Measurements from ENCODE around the gene MCM7. TPM values are rescaled to one million over a fixed set of nuclear protein-coding genes. Genes with fewer than 3 reads are reported as not detected.

MCM7 gene
- total RNA-seq, 4 donors from 2014 or later = 20.1 to 66.1 (median 46.7) TPM

DNA sequence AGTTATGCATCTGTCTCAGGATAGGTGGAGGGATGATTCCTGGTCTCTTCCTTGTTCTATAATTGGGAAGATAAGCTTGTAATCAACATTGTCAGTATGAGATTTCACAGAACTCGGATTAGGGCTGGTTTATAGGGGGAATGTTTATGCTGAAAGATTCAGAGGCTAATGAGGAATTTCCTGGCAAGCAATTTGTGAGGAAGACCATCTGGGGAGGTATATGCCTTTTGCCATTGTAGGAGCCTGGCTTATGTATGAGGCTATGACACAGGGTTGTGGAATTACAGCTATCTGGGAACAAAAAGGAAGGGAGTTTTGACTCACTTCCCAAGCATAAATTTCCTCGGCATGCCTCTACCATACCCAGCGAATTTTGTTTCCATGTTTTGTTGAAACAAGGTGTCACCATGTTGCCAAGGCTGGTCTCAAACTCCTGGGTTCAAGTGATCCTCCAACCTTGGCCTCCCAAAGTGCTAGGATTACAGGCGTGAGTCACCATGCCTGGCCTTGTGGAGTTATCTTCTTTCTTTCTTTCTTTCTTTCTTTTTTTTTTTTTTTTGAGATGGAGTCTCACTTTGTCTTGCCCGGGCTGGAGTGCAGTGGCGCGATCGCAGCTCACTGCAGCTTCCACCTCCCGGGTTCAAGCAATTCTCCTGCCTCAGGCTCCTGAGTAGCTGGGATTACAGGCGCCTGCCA is 14.0 kb downstream of the MCM7 start:
- TF ChIP-seq, protein P1, sequence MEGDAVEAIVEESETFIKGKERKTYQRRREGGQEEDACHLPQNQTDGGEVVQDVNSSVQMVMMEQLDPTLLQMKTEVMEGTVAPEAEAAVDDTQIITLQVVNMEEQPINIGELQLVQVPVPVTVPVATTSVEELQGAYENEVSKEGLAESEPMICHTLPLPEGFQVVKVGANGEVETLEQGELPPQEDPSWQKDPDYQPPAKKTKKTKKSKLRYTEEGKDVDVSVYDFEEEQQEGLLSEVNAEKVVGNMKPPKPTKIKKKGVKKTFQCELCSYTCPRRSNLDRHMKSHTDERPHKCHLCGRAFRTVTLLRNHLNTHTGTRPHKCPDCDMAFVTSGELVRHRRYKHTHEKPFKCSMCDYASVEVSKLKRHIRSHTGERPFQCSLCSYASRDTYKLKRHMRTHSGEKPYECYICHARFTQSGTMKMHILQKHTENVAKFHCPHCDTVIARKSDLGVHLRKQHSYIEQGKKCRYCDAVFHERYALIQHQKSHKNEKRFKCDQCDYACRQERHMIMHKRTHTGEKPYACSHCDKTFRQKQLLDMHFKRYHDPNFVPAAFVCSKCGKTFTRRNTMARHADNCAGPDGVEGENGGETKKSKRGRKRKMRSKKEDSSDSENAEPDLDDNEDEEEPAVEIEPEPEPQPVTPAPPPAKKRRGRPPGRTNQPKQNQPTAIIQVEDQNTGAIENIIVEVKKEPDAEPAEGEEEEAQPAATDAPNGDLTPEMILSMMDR (IDR thresholded peaks at IDR 0.05; ENCODE audit: low read depth) = no peak

DNA sequence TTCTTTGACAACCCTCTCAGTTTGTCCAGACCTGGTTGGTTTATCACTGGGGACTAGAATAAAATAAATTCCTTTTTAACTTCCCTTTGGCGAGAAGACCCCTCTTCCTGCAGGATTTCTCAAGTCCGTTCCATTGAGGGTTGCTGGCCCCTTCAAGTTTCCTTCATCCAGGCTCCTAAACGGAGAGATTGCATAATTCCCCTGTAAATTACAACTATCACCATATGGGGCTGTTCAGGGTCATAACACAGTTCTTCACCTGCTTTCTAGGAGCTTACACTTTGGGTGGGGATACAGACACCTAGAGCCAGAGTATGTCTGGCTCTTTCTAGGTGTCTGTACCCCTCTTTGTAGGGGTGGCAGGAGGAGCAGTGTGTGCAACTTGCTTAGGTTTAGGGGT is 15.7 kb downstream of the MCM7 start:
- TF ChIP-seq, protein P1 (IDR thresholded peaks at IDR 0.05; ENCODE audit: low read depth) = no peak

DNA sequence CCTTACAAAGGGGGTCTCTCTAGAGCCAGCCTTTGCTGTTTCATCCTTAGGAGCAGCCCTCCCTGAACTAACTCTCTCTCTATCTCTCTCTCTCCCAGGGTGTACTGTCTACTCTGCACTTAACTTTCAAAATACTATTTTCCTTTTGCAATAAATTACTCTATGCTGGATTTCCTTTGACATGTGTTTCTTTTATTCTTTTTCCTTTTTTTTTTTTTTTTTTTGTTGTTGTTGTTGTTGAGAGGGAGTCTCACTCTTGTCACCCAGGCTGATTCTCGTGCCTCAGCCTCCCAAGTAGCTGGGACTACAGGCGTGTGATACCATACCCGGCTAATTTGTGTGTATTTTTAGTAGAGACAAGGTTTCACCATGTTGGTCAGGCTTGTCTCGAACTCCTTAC is 18.2 kb downstream of the MCM7 start:
- TF ChIP-seq, protein P1 (IDR thresholded peaks at IDR 0.05; ENCODE audit: low read depth) = no peak

DNA sequence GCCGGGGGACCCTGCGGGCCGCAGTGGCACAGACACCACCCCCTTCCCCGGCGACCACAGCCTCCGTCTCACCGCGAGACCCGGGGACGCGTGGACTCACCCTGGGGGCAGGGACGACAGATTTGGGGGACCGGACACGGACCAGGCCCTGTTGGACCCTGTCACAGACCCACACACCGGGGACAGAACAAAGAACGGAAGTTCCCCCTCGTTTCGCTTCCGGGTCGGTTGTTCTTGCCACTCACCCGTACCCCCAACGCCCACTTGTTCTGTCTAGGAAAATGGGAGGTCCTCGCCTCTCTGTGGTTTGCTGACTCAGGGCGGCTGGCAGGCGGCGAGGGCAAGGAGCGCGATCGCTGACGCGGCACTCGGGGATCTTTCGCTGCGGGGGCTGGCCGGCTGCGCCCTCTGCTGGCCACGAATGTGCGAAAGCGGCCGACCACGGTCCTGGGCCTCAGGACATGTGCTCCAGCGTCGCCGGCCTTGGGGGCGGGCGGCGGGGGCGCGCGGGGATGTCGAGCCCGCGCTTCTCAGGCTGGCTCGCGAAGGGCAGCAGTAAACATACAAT is 19.6 kb downstream of the MCM7 start, which contains the start of gene ZNF3:
Gene ZNF3, minus strand, starts transcription at position 189 of the 568 bp plus-strand sequence. CDS start 4,366 bp downstream, outside the sequence.
- TF ChIP-seq, protein P1 (IDR thresholded peaks at IDR 0.05; ENCODE audit: low read depth) = no peak

DNA sequence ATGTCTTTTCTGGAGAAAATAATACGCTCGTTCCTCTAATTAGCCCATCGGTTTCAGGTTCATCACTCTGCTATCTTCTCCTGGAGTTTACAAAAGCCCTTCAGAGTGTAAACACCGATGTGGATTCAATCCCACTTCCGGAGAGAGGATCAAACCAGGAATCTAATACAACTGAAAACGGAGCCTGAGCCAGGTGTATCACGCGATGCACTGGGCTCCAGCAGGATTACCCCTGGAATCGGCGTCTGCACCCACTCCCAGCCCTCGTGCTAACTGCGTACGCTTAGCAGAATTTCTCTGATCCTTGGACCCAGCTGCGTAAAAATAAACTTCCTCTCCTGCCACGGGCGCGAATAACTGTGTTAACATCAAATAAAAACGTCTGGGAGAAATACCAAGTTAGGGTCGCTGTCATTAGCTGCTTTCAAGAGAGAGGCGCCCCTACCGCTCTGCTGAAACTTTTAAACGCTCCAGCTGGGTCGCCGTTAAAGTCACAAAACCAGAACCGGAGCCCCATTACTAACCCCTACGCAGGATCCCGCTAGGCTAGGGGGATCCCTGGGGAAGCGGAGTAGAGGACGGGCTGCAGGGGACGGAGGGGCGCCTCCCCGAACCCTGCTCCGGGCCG is 20.2 kb downstream of the MCM7 start:
- TF ChIP-seq, protein P1 (IDR thresholded peaks at IDR 0.05; ENCODE audit: low read depth) = no peak

DNA sequence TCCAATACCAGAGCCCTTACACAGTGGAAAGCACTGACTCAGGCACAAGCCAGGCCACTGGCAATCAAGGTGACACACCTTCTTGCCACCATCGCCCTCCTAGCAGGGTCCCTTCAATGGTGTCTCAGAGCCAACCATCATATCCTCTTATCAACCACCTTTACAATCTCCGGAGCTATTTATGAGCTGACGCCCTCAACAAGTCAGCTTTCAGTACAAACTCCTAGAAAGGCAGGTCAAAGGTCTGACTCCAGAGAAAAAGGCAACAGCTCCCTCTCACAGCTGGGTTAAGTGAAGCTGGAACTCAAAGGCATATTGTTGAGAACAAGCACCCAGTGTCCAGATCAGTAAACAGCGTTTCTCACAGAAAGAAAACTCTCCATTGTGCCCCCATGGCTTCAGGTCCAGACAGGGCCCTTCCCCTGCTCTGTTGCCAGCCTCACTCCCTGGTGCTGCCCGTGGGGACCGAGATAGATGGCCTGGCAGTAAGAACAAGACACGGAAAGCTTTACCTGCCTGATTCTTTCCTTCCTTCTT is 22.1 kb downstream of the MCM7 start:
- TF ChIP-seq, protein P1 (IDR thresholded peaks at IDR 0.05; ENCODE audit: low read depth) = no peak

DNA sequence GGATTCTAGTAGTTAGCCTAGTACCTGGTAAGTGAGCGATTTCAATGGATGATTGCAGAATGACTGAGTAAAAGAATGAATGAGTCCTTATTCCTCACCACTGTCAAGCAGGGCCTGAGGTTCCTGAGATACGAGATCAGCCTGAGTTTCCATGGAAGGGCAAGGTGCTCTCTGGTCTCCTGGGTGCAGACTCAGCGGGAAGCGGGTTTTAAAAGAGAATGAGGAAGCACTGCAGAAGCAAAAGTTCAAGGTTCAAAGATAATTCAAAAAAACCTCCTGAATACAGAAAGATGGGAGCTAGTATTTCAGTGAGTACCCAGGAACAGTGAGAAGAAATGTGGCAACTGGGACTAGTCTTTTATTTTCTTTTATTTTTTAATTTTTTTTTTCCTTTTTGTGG is 24.0 kb downstream of the MCM7 start:
- TF ChIP-seq, protein P1 (IDR thresholded peaks at IDR 0.05; ENCODE audit: low read depth) = no peak

Measured in subcutaneous adipose tissue (tissue), 4 donors.